CD4-positive, alpha-beta T cell treated with Interferon gamma for 1 hour (primary cell): Measurements from ENCODE around the gene SYT9.

Experiments
- DNase-seq: peaks from one replicate; pipeline ENCODE4 v3.0.0-alpha.2; 2020

SYT9 gene

GRCh38 chr11:7480113-7480512 is 228.4 kb downstream of the SYT9 start:
- DNase-seq, result no peak

- DNase-seq, result no peak
Observed at GRCh38 chr11:7484131-7484530, 232.4 kb downstream of the SYT9 start.

- no peak for DNase-seq
Observed at GRCh38 chr11:7484645-7485044, 232.9 kb downstream of the SYT9 start.

- DNase-seq, result no peak
Observed at GRCh38 chr11:7485186-7486097, 233.7 kb downstream of the SYT9 start, which contains the start of gene OLFML1. Gene OLFML1, plus strand, starts transcription at chr11:7485506. Its CDS starts 370 bp downstream, at chr11:7485876.

- DNase-seq, result no peak
Observed at GRCh38 chr11:7486098-7486780, 234.5 kb downstream of the SYT9 start.

- no peak for DNase-seq
Observed at GRCh38 chr11:7486781-7487140, 235.1 kb downstream of the SYT9 start.

- no peak for DNase-seq
Observed at GRCh38 chr11:7487360-7487759, 235.7 kb downstream of the SYT9 start.

GRCh38 chr11:7488681-7489080 is 237.0 kb downstream of the SYT9 start:
- DNase-seq, result no peak

- no peak for DNase-seq
Observed at GRCh38 chr11:7489376-7489775, 237.7 kb downstream of the SYT9 start.

GRCh38 chr11:7490054-7490453 is 238.3 kb downstream of the SYT9 start:
- no peak for DNase-seq

- DNase-seq, result no peak
Observed at GRCh38 chr11:7490535-7490934, 238.8 kb downstream of the SYT9 start.

GRCh38 chr11:7492253-7492652 is 240.5 kb downstream of the SYT9 start:
- no peak for DNase-seq

- DNase-seq, result no peak
Observed at GRCh38 chr11:7493670-7494069, 242.0 kb downstream of the SYT9 start.

- no peak for DNase-seq
Observed at GRCh38 chr11:7494086-7494745, 242.5 kb downstream of the SYT9 start.

GRCh38 chr11:7495882-7496551 is 244.3 kb downstream of the SYT9 start:
- peak; percentile 51 for DNase-seq

- no peak for DNase-seq
Observed at GRCh38 chr11:7498193-7498592, 246.5 kb downstream of the SYT9 start.

- DNase-seq, result no peak
Observed at GRCh38 chr11:7499081-7499480, 247.4 kb downstream of the SYT9 start.

GRCh38 chr11:7500251-7500650 is 248.5 kb downstream of the SYT9 start:
- DNase-seq, result no peak

GRCh38 chr11:7501251-7501650 is 249.5 kb downstream of the SYT9 start:
- DNase-seq, result no peak

- no peak for DNase-seq
Observed at GRCh38 chr11:7501894-7502293, 250.2 kb downstream of the SYT9 start.

GRCh38 chr11:7506243-7506642 is 254.5 kb downstream of the SYT9 start:
- no peak for DNase-seq

- DNase-seq, result no peak
Observed at GRCh38 chr11:7508087-7508486, 256.4 kb downstream of the SYT9 start.

GRCh38 chr11:7509966-7510365 is 258.3 kb downstream of the SYT9 start:
- no peak for DNase-seq
